IMR-90 (cell line): Measurements from ENCODE around the gene MTMR1. TPM values are rescaled to one million over a fixed set of nuclear protein-coding genes. Genes with fewer than 3 reads are reported as not detected.

ENCODE experiments used
- ATAC-seq: fragments of 200-7000 bp; cut with Tn5 transposase; 2 replicates; pipeline ENCODE4 v1.9.1; 2020; ENCODE audit warnings: low read depth, mild to moderate bottlenecking, moderate library complexity
- BruUV-seq: library from RNA; stranded (reverse); fragments of 400-500 nt; replicated peaks from 2 replicates; lab custom pipeline; 2021; lab: Mats Ljungman, UMichigan
- CTCF ChIA-PET: fragments of 300-600 bp; formaldehyde crosslinking; extraction: SDS; loops from one replicate; lab custom pipeline; 2021; ENCODE audit warnings: antibody characterized with exemption; lab: Yijun Ruan, JAX
- POLR2A ChIA-PET: fragments of 300-600 bp; sonication (Branson Sonifier 250); formaldehyde crosslinking; loops from one replicate; lab custom pipeline; 2022; ENCODE audit warnings: antibody characterized with exemption; ENCODE audit not compliant: unreplicated experiment; lab: Charles Lee
- DNase-seq: peaks from one replicate; pipeline ENCODE4 v3.0.0; 2013
- H2AFZ ChIP-seq: replicated peaks from 2 replicates; pipeline ENCODE3; 2013; ENCODE audit warnings: low read length, mild to moderate bottlenecking; ENCODE audit not compliant: poor library complexity
- H2AK5ac ChIP-seq: 2 replicates; pipeline ENCODE4 v1.6.1; 2013; ENCODE audit warnings: low read depth, low read length, inconsistent platforms
- H2AK9ac ChIP-seq: replicated peaks from 2 replicates; pipeline ENCODE3; 2013; ENCODE audit warnings: mild to moderate bottlenecking, low read depth, low read length, moderate library complexity; ENCODE audit not compliant: poor library complexity
- H2BK120ac ChIP-seq: 2 replicates; pipeline ENCODE4 v1.6.1; 2013; ENCODE audit warnings: low read depth, low read length, inconsistent platforms
- H2BK15ac ChIP-seq: 3 replicates; pipeline ENCODE4 v1.6.1; 2013; ENCODE audit warnings: low read depth, low read length, inconsistent platforms
- H2BK20ac ChIP-seq: 2 replicates; pipeline ENCODE4 v1.6.1; 2013; ENCODE audit warnings: low read depth, mild to moderate bottlenecking, inconsistent platforms, low read length, moderate library complexity
- H2BK5ac ChIP-seq: 2 replicates; pipeline ENCODE4 v1.6.1; 2013; ENCODE audit warnings: mild to moderate bottlenecking, low read depth, low read length, inconsistent platforms; ENCODE audit not compliant: poor library complexity, severe bottlenecking
- H3K14ac ChIP-seq: replicated peaks from 2 replicates; pipeline ENCODE4 v1.6.1; 2013; ENCODE audit warnings: low read depth, low read length, inconsistent platforms
- H3K18ac ChIP-seq: 2 replicates; pipeline ENCODE4 v1.6.1; 2013; ENCODE audit warnings: low read depth, low read length, control low read depth
- H3K23ac ChIP-seq: 2 replicates; pipeline ENCODE4 v1.6.1; 2013; ENCODE audit warnings: low read depth, low read length, inconsistent platforms
- H3K27ac ChIP-seq: 2 replicates; pipeline ENCODE4 v1.5.1; 2013; ENCODE audit warnings: mild to moderate bottlenecking, control low read depth, low read length; ENCODE audit not compliant: insufficient read depth
- H3K27me3 ChIP-seq: 2 replicates; pipeline ENCODE4 v1.6.1; 2013; ENCODE audit warnings: low read length; ENCODE audit not compliant: control insufficient read depth, insufficient read depth
- H3K36me3 ChIP-seq: 2 replicates; pipeline ENCODE4 v1.6.1; 2013; ENCODE audit warnings: low read length, mixed read lengths; ENCODE audit not compliant: control insufficient read depth, insufficient read depth
- H3K4ac ChIP-seq: 2 replicates; pipeline ENCODE4 v1.6.1; 2013; ENCODE audit warnings: low read depth, low read length, inconsistent platforms
- H3K4me1 ChIP-seq: 2 replicates; pipeline ENCODE4 v1.6.1; 2013; ENCODE audit warnings: low read length, mixed read lengths; ENCODE audit not compliant: control insufficient read depth, insufficient read depth
- H3K4me2 ChIP-seq: 2 replicates; pipeline ENCODE4 v1.6.1; 2013; ENCODE audit warnings: low read depth, mild to moderate bottlenecking, control low read depth, low read length, moderate library complexity
- H3K4me3 ChIP-seq: 2 replicates; pipeline ENCODE4 v1.5.1; 2013; ENCODE audit warnings: low read depth, mild to moderate bottlenecking, control low read depth, low read length, moderate library complexity; ENCODE audit not compliant: insufficient read depth
- H3K56ac ChIP-seq: 2 replicates; pipeline ENCODE4 v1.6.1; 2013; ENCODE audit warnings: low read length, inconsistent platforms; ENCODE audit not compliant: insufficient read depth; ENCODE audit errors: extremely low read depth
- H3K79me1 ChIP-seq, 2 experiments: 2 replicates each; pipeline ENCODE4 v1.6.1; 2013; ENCODE audit warnings: low read length in 2 of 2, inconsistent platforms in 1 of 2, low read depth in 1 of 2
- H3K9ac ChIP-seq: 2 replicates; pipeline ENCODE4 v1.6.1; 2013; ENCODE audit warnings: low read depth, low read length, control low read depth
- H3K9me1 ChIP-seq: 2 replicates; pipeline ENCODE4 v1.6.1; 2013; ENCODE audit warnings: low read length, inconsistent platforms; ENCODE audit not compliant: insufficient read depth
- H3K9me3 ChIP-seq: 2 replicates; pipeline ENCODE4 v1.6.1; 2013; ENCODE audit warnings: low read length; ENCODE audit not compliant: control insufficient read depth, insufficient read depth
- H4K20me1 ChIP-seq: 2 replicates; pipeline ENCODE4 v1.6.1; 2013; ENCODE audit warnings: low read length, inconsistent platforms; ENCODE audit not compliant: insufficient read depth
- H4K5ac ChIP-seq: 2 replicates; pipeline ENCODE4 v1.6.1; 2013; ENCODE audit warnings: mild to moderate bottlenecking, low read depth, low read length, control low read depth
- H4K8ac ChIP-seq, 2 experiments: 2 replicates each; pipeline ENCODE4 v1.6.1; 2013; ENCODE audit warnings: low read depth in 2 of 2, low read length in 2 of 2, control low read depth in 1 of 2, inconsistent platforms in 1 of 2
- H4K91ac ChIP-seq: 2 replicates; pipeline ENCODE4 v1.6.1; 2013; ENCODE audit warnings: low read depth, low read length, inconsistent platforms; ENCODE audit not compliant: insufficient read depth
- ELK1 ChIP-seq: fragments of 150-350 bp; IDR thresholded peaks from 2 replicates; pipeline ENCODE4 v1.6.1; 2016; ENCODE audit warnings: low read depth, mild to moderate bottlenecking, low read length, moderate library complexity, borderline replicate concordance
- SMC3 ChIP-seq: fragments of 150-350 bp; IDR thresholded peaks from 2 replicates; pipeline ENCODE4 v1.6.1; 2016; ENCODE audit warnings: low read depth, mild to moderate bottlenecking, antibody characterized with exemption, low read length, moderate library complexity
- WGBS, 2 experiments: methylation state at CpG; one replicate each; pipeline versions ENCODE4 v1.1.5 to v1.1.7; 2013; ENCODE audit warnings: missing lambda C conversion rate in 2 of 2; ENCODE audit not compliant: insufficient read length in 1 of 2; ENCODE audit errors: extremely low coverage in 2 of 2; 5-methylcytosine and 5-hydroxymethylcytosine counted together
- dilution Hi-C: fragments of 300-500 bp; cut with HindIII; formaldehyde crosslinking; loops from one replicate; pipeline ENCODE4 v1.14.3; 2018; ENCODE audit warnings: low sequenced_read_pairs; ENCODE audit not compliant: unreplicated experiment
- in situ Hi-C: fragments of 300-500 bp; cut with MboI; formaldehyde crosslinking; loops from 3 replicates; pipeline ENCODE4 v1.14.3; 2019; ENCODE audit warnings: low sequenced_read_pairs, inconsistent platforms, mixed read lengths
- intact Hi-C: fragments of 100-400 bp; cut with micrococcal nuclease; formaldehyde crosslinking; loops from 2 replicates; pipeline ENCODE4 v1.10.0; 2022
- polyA plus RNA-seq, 3 experiments: library from polyadenylated mRNA; depleted of rRNA; stranded (reverse); fragments of >200 nt; gene quantifications; 2 replicates each; pipeline ENCODE4 v1.2.3, GENCODE V29; 2012; ENCODE audit warnings: low replicate concordance in 1 of 3
- total RNA-seq: library from RNA; depleted of rRNA; stranded (reverse); fragments of >200 nt; gene quantifications from 2 replicates; pipeline ENCODE4 v1.2.3, GENCODE V29; 2012

MTMR1 gene
- total and polyA plus RNA-seq, 2 of the 4 experiments (the other 2 are of a cell fraction) = 19.0 to 28.8 TPM

- Histone ChIP-seq H3K4ac (no peak overlapping the region), H3K4me2 (no peak overlapping the region), H3K27me3 (no peaks in the 10 kb centered on the region), H3K4me3 (no peak overlapping the region), H4K91ac (no peak overlapping the region), H3K36me3 (peaks cover 2% of the 10 kb centered on the region), H3K56ac (no peak overlapping the region), H2AK5ac (no peak overlapping the region), H2BK5ac (no peak overlapping the region), H4K5ac (no peak overlapping the region), H2BK15ac (no peak overlapping the region), H2BK120ac (no peak overlapping the region), H2AFZ (no peak overlapping the region), H3K27ac (no peak overlapping the region), H3K9me3 (0 out of 2 replicates have a peak, but pooled peaks cover 2% of the 10 kb centered on the region), H2BK20ac (no peak overlapping the region), H3K9ac (no peak overlapping the region), H2AK9ac (no peak overlapping the region), H3K79me1 (no peaks in the 10 kb centered on the region), H3K23ac (no peak overlapping the region), H4K20me1 (no peaks in the 10 kb centered on the region), H3K18ac (no peak overlapping the region), H3K4me1 (peaks cover 3% of the 10 kb centered on the region; the same call in 1 of the 2 replicates), H3K14ac (no peak overlapping the region), H4K8ac (no peak overlapping the region), H3K9me1 (0 out of 2 replicates have a peak, but pooled peaks cover 2% of the 10 kb centered on the region)
- ATAC-seq (peak; percentile 12; the same call in 1 of the 2 replicates), DNase-seq (no peak)
- dilution Hi-C loops (no loop called here), in situ Hi-C loops (no loop called here), intact Hi-C loops (no loop called here)
- ChIA-PET CTCF (no interaction called here), POLR2A (no interaction called here)
- WGBS, 2 experiments = 40% methylated on average over 1 of the region's 7 CpGs; no CpG with 5 or more reads in 1 of the 2 experiments
- TF ChIP-seq SMC3 = no peak
- TF ChIP-seq ELK1 = no peak
- BruUV-seq = no TSS peak
Observed at GRCh38 chrX:150761176-150761818, 68.1 kb downstream of the MTMR1 start.
